ENCODE results near the gene WNT7B.

DNA sequence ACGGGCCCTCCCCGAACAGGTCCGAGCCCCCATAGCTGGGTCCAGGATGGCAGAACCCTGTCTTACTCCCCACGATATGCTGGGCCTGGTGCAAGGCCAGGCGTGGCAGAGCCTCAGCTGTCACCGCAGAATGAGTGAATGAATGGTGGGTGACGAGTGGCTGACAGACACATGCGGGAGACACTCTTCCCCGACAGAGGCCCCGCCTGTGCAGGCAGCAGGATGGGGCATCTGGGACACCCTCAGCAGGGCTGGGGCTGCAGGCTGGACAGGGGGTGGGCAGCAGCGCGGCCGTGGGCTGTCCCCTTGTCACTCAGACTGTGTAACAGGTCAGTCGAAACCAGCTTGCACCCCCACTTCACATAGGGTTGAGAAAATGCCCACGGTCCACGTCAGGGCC lies 18.0 kb downstream of the WNT7B start:
- TF ChIP-seq SRF (IDR thresholded peaks at IDR 0.05; ENCODE audit: low read depth, low read length) (no peak), CHD2 (IDR thresholded peaks at IDR 0.05; ENCODE audit: low read length) (no peak), CTCF (IDR thresholded peaks at IDR 0.05; ENCODE audit: control extremely low read depth in 1 of 3, insufficient read depth in 1 of 3, low read depth in 1 of 3, low read length in 3 of 3) (no peak), CEBPB (IDR thresholded peaks at IDR 0.05; ENCODE audit: low read depth, low read length) (no peak), CREB1 (IDR thresholded peaks at IDR 0.05) (no peak), YY1 (IDR thresholded peaks at IDR 0.05; ENCODE audit: low read depth, low read length) (no peak), POLR2AphosphoS5 (IDR thresholded peaks at IDR 0.05; ENCODE audit: low read depth, low read length) (no peak), TBP (IDR thresholded peaks at IDR 0.05; ENCODE audit: low read depth, low read length) (no peak), EZH2 (IDR thresholded peaks at IDR 0.05; ENCODE audit: low read depth, low read length, severe bottlenecking) (no peak), EGR1 (IDR thresholded peaks at IDR 0.05; ENCODE audit: borderline replicate concordance, low read depth, low read length) (no peak)
